Osteocyte (in vitro differentiated cells): ENCODE results near the gene SYNPO2. TPM values are rescaled to one million over a fixed set of nuclear protein-coding genes. Genes with fewer than 3 reads are reported as not detected.

ENCODE experiments used
- DNase-seq: peaks from one replicate; pipeline ENCODE4 v3.0.0; 2021; ENCODE audit warnings: mixed read lengths; ENCODE audit not compliant: unreplicated experiment; ENCODE audit errors: extremely low spot score
- H3K27ac Mint-ChIP-seq: one replicate; pipeline ENCODE4 v1.8.0; 2021; ENCODE audit warnings: mild to moderate bottlenecking, mixed read lengths; ENCODE audit not compliant: unreplicated experiment
- H3K27me3 Mint-ChIP-seq: one replicate; pipeline ENCODE4 v1.8.0; 2021; ENCODE audit warnings: mixed read lengths; ENCODE audit not compliant: unreplicated experiment
- H3K36me3 Mint-ChIP-seq: one replicate; pipeline ENCODE4 v1.8.0; 2021; ENCODE audit warnings: mixed read lengths; ENCODE audit not compliant: unreplicated experiment
- H3K4me1 Mint-ChIP-seq: one replicate; pipeline ENCODE4 v1.8.0; 2021; ENCODE audit warnings: mixed read lengths; ENCODE audit not compliant: unreplicated experiment
- H3K4me3 Mint-ChIP-seq: one replicate; pipeline ENCODE4 v1.8.0; 2021; ENCODE audit warnings: mild to moderate bottlenecking, moderate library complexity, mixed read lengths; ENCODE audit not compliant: unreplicated experiment
- H3K9me3 Mint-ChIP-seq: one replicate; pipeline ENCODE4 v1.8.0; 2021; ENCODE audit warnings: mixed read lengths; ENCODE audit not compliant: unreplicated experiment
- total RNA-seq: library from RNA; stranded (reverse); gene quantifications from 2 replicates; pipeline ENCODE4 v1.2.1, GENCODE V29; 2021
- TF ChIP-seq, protein P1 (sequence below): fragments of 200-600 bp; sonication (generic); IDR thresholded peaks from 2 replicates; pipeline ENCODE4 v1.5.0; 2021; ENCODE audit warnings: antibody characterized with exemption, mild to moderate bottlenecking, moderate library complexity

SYNPO2 gene
- total RNA-seq, 1 donor from 2014 or later: 4.1 TPM

DNA sequence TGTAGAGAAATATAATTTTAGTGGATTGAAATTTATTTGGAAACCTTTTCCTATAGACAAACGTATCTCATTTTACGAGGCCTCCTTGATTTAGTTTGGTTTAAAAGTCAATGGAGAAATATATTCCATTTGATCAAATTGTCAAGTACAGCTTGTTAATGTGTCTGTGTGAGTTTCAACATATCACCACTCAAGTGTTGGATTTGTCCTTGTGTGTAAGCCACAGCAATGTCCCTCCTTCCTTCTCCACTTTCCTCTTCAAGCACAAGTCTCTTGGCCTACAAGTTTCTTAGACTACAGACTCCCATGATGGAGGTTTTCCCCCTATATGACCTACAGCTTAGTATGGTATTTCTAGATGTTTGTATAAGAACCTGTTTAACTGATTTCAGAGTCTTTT lies 104.7 kb downstream of the SYNPO2 start:
- TF ChIP-seq, protein P1, sequence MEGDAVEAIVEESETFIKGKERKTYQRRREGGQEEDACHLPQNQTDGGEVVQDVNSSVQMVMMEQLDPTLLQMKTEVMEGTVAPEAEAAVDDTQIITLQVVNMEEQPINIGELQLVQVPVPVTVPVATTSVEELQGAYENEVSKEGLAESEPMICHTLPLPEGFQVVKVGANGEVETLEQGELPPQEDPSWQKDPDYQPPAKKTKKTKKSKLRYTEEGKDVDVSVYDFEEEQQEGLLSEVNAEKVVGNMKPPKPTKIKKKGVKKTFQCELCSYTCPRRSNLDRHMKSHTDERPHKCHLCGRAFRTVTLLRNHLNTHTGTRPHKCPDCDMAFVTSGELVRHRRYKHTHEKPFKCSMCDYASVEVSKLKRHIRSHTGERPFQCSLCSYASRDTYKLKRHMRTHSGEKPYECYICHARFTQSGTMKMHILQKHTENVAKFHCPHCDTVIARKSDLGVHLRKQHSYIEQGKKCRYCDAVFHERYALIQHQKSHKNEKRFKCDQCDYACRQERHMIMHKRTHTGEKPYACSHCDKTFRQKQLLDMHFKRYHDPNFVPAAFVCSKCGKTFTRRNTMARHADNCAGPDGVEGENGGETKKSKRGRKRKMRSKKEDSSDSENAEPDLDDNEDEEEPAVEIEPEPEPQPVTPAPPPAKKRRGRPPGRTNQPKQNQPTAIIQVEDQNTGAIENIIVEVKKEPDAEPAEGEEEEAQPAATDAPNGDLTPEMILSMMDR: no peak

GRCh38 chr4:118994030-118994429 lies 105.4 kb downstream of the SYNPO2 start:
- no peak overlapping the region for H3K27ac Mint-ChIP-seq
- H3K4me1 Mint-ChIP-seq: peaks cover 17% of the 10 kb centered on the region
- TF ChIP-seq, protein P1: no peak
- H3K27me3 Mint-ChIP-seq: no peaks in the 10 kb centered on the region
- DNase-seq: no peak
- H3K9me3 Mint-ChIP-seq: no peaks in the 10 kb centered on the region
- H3K4me3 Mint-ChIP-seq: no peak overlapping the region
- no peaks in the 10 kb centered on the region for H3K36me3 Mint-ChIP-seq

More for the DNA sequence above, 104.7 kb downstream of the SYNPO2 start:
- H3K9me3 Mint-ChIP-seq: no peaks in the 10 kb centered on the region
- DNase-seq: no peak
- no peaks in the 10 kb centered on the region for H3K36me3 Mint-ChIP-seq
- H3K27me3 Mint-ChIP-seq: no peaks in the 10 kb centered on the region
- no peak overlapping the region for H3K27ac Mint-ChIP-seq
- no peak overlapping the region for H3K4me3 Mint-ChIP-seq
- H3K4me1 Mint-ChIP-seq: peaks cover 23% of the 10 kb centered on the region

DNA sequence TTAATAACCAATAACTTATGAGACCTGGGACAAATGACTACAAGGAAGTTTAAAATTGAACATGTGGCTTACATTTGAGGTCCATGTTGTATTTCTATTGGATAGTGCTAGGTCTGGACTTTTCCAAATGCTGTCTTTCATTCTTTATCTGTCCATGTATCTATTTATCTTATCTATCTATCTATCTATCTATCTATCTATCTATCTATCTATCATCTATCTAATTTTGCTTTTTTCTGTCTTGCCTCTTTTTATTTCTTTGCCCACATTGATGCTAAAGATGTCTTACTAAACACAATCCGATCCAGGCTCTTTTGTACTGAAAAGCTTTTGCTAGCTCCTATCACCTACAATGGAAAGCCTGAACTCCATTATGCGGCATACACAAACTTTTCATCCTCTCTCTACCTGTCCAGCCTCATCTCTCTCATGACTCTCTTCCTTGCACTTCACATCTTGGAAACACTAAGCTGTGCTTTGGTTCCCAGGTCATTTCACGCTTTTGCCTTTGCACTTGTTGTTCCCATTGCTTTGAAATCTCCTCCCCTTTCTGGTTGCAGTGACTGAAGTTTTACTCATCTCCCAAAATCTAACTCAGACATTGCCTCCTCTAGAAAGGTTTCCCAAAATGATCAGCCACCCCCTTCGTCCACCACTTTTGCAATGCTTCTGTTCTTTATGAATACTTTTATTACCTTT lies 107.2 kb downstream of the SYNPO2 start:
- Mint-ChIP-seq H3K27ac (no peak overlapping the region), H3K27me3 (no peaks in the 10 kb centered on the region), H3K4me3 (no peak overlapping the region), H3K9me3 (no peaks in the 10 kb centered on the region), H3K36me3 (no peaks in the 10 kb centered on the region), H3K4me1 (peaks cover 8% of the 10 kb centered on the region)
- TF ChIP-seq, protein P1: no peak
- no peak for DNase-seq

DNA sequence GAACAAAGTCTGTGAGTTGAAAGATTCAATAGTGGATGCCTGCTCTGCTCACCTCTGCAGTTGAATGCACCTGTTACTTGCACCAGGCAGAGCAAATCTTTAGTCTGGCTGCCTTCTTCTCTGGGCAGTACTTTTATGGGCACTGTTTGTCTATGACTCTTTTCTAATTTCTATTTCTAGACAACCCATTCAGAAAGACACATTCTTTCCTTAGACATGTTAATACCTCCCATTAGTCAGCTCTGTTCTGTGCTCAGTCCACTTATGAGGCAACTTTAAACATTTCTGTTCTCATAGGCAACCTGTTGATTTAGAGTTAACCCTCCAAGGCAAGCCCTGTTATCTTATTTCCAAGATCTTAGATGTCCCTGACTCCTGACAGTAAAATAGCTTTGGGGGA lies 108.9 kb downstream of the SYNPO2 start:
- no peak for DNase-seq
- Mint-ChIP-seq H3K4me3 (no peak overlapping the region), H3K36me3 (no peaks in the 10 kb centered on the region), H3K4me1 (no peaks in the 10 kb centered on the region), H3K27ac (no peak overlapping the region), H3K27me3 (no peaks in the 10 kb centered on the region), H3K9me3 (no peaks in the 10 kb centered on the region)
- TF ChIP-seq, protein P1: no peak

- Mint-ChIP-seq H3K27me3 (no peaks in the 10 kb centered on the region), H3K4me1 (no peaks in the 10 kb centered on the region), H3K4me3 (no peak overlapping the region), H3K36me3 (no peaks in the 10 kb centered on the region), H3K9me3 (no peaks in the 10 kb centered on the region), H3K27ac (no peak overlapping the region)
- DNase-seq: no peak
- TF ChIP-seq, protein P1: no peak
Measured at GRCh38 chr4:118999919-119000318, 111.3 kb downstream of the SYNPO2 start.
